NCI-H1417 treated with DMSO at 0.1 percent for 48 hours (cell line): ENCODE results near the gene CLRN1.
"Not testable (repeated sequence)": the region's sequence is repeated elsewhere in the genome, so short reads cannot be mapped to it uniquely, and the experiment has no call there.

Experiments used
- DNase-seq: peaks from one replicate; lab custom pipeline; 2025; lab: John Stamatoyannopoulos, UW

The CLRN1 gene

GRCh38 chr3:150972366-150973071, at the start of gene CLRN1:
Gene CLRN1, minus strand, starts transcription at chr3:150972727. Its CDS starts 19 bp downstream, at chr3:150972708.
- DNase-seq: no peak

- no peak for DNase-seq
Measured at GRCh38 chr3:151016478-151016795, 43.9 kb upstream of the CLRN1 start.

- DNase-seq: peak; percentile 13
Measured at GRCh38 chr3:151015767-151016477, 43.4 kb upstream of the CLRN1 start.

GRCh38 chr3:151015181-151015580, 42.7 kb upstream of the CLRN1 start:
- DNase-seq: no peak

- no peak for DNase-seq
Measured at GRCh38 chr3:151014501-151015018, 42.0 kb upstream of the CLRN1 start.

- DNase-seq: no peak
Measured at GRCh38 chr3:151012753-151013152, 40.2 kb upstream of the CLRN1 start.

GRCh38 chr3:151011427-151011826, 38.9 kb upstream of the CLRN1 start:
- peak; percentile 67 for DNase-seq

- DNase-seq: no peak
Measured at GRCh38 chr3:151009981-151010380, 37.5 kb upstream of the CLRN1 start.

- DNase-seq: no peak
Measured at GRCh38 chr3:151009430-151009829, 36.9 kb upstream of the CLRN1 start.

GRCh38 chr3:151008699-151009098, 36.2 kb upstream of the CLRN1 start:
- no peak for DNase-seq

GRCh38 chr3:151003768-151004134, 31.2 kb upstream of the CLRN1 start:
- no peak for DNase-seq

GRCh38 chr3:151003029-151003767, 30.7 kb upstream of the CLRN1 start:
- DNase-seq: no peak

- no peak for DNase-seq
Measured at GRCh38 chr3:151002003-151002981, 29.8 kb upstream of the CLRN1 start.

- DNase-seq: no peak
Measured at GRCh38 chr3:150998996-150999395, 26.5 kb upstream of the CLRN1 start.

GRCh38 chr3:150996731-150997130, 24.2 kb upstream of the CLRN1 start:
- no peak for DNase-seq

GRCh38 chr3:150995510-150995909, 23.0 kb upstream of the CLRN1 start:
- no peak for DNase-seq

GRCh38 chr3:150989208-150989607, 16.7 kb upstream of the CLRN1 start:
- DNase-seq: no peak

- not testable (repeated sequence) for DNase-seq
Measured at GRCh38 chr3:150988395-150988794, 15.9 kb upstream of the CLRN1 start.

GRCh38 chr3:150985711-150986110, 13.2 kb upstream of the CLRN1 start:
- DNase-seq: no peak

GRCh38 chr3:150984066-150984465, 11.5 kb upstream of the CLRN1 start:
- DNase-seq: no peak

- DNase-seq: no peak
Measured at GRCh38 chr3:150978566-150979148, 6.1 kb upstream of the CLRN1 start.
